ENCODE measurements around the gene BNIPL. TPM values are rescaled to one million over a fixed set of nuclear protein-coding genes. Genes with fewer than 3 reads are reported as not detected.

BNIPL gene, protein sequence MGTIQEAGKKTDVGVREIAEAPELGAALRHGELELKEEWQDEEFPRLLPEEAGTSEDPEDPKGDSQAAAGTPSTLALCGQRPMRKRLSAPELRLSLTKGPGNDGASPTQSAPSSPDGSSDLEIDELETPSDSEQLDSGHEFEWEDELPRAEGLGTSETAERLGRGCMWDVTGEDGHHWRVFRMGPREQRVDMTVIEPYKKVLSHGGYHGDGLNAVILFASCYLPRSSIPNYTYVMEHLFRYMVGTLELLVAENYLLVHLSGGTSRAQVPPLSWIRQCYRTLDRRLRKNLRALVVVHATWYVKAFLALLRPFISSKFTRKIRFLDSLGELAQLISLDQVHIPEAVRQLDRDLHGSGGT
- 1 to 10 TPM in 1 of 2 experiments, under 1 TPM in 1; 0.90 to 1.5 TPM for total RNA-seq

- POLR2A ChIA-PET: no interaction called here
- CTCF ChIA-PET: interaction anchor here (1.2 kb wide), 1 partner anchor 12 kb away, joined by 3 read pairs; no protein-coding TSS in a partner anchor
These were observed at the start of gene BNIPL for GRCh38 chr1:151036356-151036755. TSS of gene BNIPL (plus strand) at chr1:151036586. CDS start at chr1:151036726, 140 bp downstream.

GRCh38 chr1:150987924-150988323 lies 48.5 kb upstream of the BNIPL start:
- POLR2A ChIA-PET: interaction anchor here (0.6 kb wide), 1 partner anchor 60 kb away, joined by 3 read pairs; no protein-coding TSS in a partner anchor
- CTCF ChIA-PET: interaction anchor here (0.5 to 1.2 kb wide), 2 partner anchors 8 to 164 kb away, joined by 3 to 8 read pairs; no protein-coding TSS in a partner anchor

- ChIA-PET CTCF (interaction anchor here (0.6 kb wide), 1 partner anchor 234 kb away, joined by 3 read pairs; no protein-coding TSS in a partner anchor), POLR2A (interaction anchor here (0.6 kb wide), 2 partner anchors 77 to 171 kb away, joined by 5 to 7 read pairs; no protein-coding TSS in a partner anchor)
These were observed 43.8 kb upstream of the BNIPL start for GRCh38 chr1:150992626-150993025.

DNA sequence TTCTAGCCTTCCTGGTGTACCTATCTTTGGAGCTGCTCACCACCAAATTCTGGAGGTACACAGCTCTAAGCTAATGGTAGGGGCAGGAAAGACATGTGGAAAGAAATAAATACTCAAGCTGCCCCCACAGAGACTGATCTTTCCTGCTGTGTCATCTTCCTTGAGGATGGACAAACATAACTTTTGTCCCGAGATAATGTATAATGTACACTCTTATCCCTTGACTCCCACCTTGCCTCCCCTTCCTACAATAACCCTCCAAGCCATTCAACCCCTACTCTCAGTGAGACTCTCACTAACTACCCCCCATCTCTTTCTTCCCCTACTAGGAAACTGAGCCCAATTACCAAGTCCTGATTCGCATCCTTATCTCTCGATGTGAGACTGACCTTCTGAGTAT lies 42.1 kb upstream of the BNIPL start:
- POLR2A ChIA-PET: no interaction called here
- CTCF ChIA-PET: interaction anchor here (0.5 to 3.5 kb wide), 5 partner anchors 9 to 55 kb away, joined by 3 to 27 read pairs (median 13); partner anchors contain the start of genes ANXA9 and MINDY1

DNA sequence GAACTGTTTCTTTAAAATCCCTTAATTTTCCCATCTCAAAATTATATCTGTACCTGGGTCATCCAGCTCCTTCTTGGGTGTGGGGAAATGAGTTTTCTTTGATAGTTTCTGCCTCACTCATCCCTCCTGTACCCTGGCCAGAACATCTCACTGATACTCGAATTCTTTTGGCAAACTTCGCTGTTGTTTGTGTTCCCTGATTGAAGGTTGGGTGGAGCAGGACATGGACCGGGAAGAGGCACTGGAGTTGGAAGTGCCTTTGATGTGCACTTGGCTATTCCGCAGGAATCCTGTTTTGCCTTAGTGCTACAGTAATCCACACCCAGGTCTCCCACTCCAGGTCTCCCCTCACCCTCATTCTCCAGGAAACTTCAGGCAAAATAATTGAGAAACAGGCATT lies 40.9 kb upstream of the BNIPL start:
- ChIA-PET CTCF (interaction anchor here (1.0 to 3.5 kb wide), 10 partner anchors 8 to 436 kb away, joined by 3 to 27 read pairs (median 4); partner anchors contain the start of genes ANXA9 and MINDY1), POLR2A (no interaction called here)

DNA sequence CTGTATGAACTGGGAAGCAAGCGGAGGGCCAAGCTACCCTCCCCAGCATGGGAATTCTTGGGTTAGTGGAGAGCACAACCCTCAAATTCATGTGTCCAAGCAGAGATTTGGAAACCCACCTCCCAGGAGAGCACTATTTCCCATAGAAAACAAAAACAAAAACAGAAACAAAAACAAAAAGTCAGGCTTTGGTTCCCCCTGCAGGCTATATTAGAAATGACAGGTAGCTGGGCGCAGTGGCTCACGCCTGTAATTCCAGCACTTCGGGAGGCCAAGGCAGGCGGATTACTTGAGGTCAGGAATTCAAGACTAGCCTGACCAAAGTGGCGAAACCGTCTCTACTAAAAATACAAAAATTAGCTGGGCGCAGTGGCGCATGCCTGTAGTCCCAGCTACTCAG lies 40.5 kb upstream of the BNIPL start:
- ChIA-PET POLR2A (interaction anchor here (0.7 kb wide), 1 partner anchor 176 kb away, joined by 3 read pairs; no protein-coding TSS in a partner anchor), CTCF (interaction anchor here (0.9 to 3.5 kb wide), 10 partner anchors 10 to 436 kb away, joined by 3 to 27 read pairs (median 4); partner anchors contain the start of genes ANXA9 and MINDY1)

DNA sequence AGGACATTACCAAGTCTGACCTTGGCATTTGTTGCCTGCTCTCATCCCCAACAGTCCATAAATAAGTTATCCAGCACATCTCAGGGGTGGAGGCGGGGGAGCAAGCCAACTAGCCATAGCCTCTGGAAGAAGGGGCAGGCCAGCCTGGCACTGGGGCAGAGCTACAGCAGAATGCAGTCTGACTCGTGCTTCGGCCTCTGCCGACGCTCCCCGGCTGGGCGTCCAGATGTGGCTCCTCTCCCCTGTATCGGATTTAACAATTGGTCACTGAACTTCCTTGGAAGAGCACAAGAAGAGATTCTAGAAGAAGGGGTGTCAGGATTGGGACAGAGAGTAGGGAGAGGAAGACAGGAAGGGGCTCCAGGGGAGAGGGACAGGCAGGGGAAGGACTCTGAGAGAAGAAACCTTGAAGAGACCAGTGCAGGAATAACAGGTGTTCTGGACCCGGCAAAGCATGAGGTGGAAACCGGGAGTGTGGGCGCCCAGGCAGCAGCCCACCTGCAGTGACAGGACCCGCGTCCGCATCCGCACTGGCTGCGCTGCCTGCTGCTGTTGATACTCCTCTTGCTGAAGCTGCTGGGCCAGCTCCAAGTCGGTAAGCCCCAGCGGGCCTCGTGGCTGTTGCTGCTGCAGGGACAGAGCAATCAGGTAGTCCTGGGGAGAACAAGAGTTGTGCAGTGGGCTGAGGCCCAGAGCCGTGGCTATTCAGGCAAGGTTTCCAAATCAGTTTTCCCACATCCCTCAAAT lies 39.1 kb upstream of the BNIPL start:
- CTCF ChIA-PET: interaction anchor here (1.7 to 3.5 kb wide), 3 partner anchors 9 to 24 kb away, joined by 6 to 27 read pairs (median 15); partner anchors contain the start of genes ANXA9 and MINDY1
- POLR2A ChIA-PET: no interaction called here

DNA sequence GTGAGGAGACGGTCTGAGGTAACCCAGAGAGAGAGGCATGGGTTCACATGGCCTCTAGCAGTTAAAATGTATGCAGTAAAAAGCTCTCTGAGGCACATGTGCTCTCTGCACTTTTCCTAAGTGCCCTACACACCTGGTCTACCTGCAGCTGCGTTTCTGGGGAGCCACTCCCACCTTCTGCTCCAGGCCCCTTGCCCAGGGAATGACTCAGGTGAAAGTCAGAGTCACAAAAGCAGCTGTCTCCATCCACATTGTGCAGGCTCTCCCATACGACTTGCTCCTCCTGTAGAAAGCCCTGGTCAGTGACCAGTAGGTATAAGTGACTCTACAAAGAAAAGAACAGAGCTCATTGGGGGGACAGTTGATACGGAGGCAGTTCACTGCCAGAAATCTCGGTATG lies 38.4 kb upstream of the BNIPL start:
- ChIA-PET POLR2A (no interaction called here), CTCF (no interaction called here)

DNA sequence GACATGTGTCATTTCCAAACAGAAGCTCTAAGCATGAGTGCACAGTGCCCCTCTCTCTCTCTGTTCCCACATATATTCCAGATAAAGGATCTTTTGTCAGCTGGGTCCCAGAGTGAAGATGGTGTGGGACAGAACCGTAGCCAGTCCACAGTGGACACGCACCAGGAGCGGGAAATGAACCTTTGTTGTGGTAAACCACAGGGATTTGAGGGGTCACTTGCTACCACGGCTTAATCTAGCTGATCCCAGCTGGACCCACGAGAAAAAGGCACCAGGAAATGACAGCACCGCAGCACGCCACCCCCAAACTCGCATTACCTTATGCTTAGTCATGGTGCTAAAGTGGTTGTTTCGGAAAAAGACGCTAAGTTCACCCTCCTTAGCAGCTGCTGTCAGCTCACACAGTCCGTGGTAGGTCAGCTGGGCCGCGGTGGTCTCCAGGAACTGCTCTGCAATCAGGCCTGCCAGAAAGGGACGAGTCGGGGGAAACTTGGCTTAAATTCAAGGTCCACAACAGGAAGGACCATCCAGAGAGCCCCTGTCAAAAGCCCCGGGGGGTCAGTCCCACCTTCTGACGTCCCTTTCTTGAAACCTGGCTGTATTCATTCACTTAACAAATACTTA lies 37.2 kb upstream of the BNIPL start:
- POLR2A ChIA-PET: no interaction called here

GRCh38 chr1:150999926-151000325 lies 36.5 kb upstream of the BNIPL start:
- POLR2A ChIA-PET: no interaction called here
- CTCF ChIA-PET: interaction anchor here (0.8 to 1.6 kb wide), 5 partner anchors 18 to 100 kb away, joined by 3 to 10 read pairs (median 3); no protein-coding TSS in a partner anchor

More for the DNA sequence above, 37.2 kb upstream of the BNIPL start:
- CTCF ChIA-PET: interaction anchor here (0.9 to 1.6 kb wide), 4 partner anchors 18 to 100 kb away, joined by 3 to 10 read pairs (median 3); no protein-coding TSS in a partner anchor

- POLR2A ChIA-PET: no interaction called here
- CTCF ChIA-PET: interaction anchor here (0.8 to 1.6 kb wide), 3 partner anchors 19 to 78 kb away, joined by 3 to 10 read pairs (median 3); no protein-coding TSS in a partner anchor
These were observed 36.0 kb upstream of the BNIPL start for GRCh38 chr1:151000408-151000807.

- CTCF ChIA-PET: interaction anchor here (0.7 kb wide), 1 partner anchor 22 kb away, joined by 4 read pairs; no protein-coding TSS in a partner anchor
- POLR2A ChIA-PET: no interaction called here
These were observed 34.8 kb upstream of the BNIPL start for GRCh38 chr1:151001602-151002001.

- POLR2A ChIA-PET: no interaction called here
- CTCF ChIA-PET: interaction anchor here (0.7 kb wide), 1 partner anchor 23 kb away, joined by 4 read pairs; no protein-coding TSS in a partner anchor
These were observed 34.3 kb upstream of the BNIPL start for GRCh38 chr1:151002051-151002450.

- ChIA-PET CTCF (interaction anchor here (1.0 to 1.3 kb wide), 2 partner anchors 8 to 443 kb away, joined by 3 to 4 read pairs; no protein-coding TSS in a partner anchor), POLR2A (no interaction called here)
These were observed 33.8 kb upstream of the BNIPL start for GRCh38 chr1:151002611-151003010.

DNA sequence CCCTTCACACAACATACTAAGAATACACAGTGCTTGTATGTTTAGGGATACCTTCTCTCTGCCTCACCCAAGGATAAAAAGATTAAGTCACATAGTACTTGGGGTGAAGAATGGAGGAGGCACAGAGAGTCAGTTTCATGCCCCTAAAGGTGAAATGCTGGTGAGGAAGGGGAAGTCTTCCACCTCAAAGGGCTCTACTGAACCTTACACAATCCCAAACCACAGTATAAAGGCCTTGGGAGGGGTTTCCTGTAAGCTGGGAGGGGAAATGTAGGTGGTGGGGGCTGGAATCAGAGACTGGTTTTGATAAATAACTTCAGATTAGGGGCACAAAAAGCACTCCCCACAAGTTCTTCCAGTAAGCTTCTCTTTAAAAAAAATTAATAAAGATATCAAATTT lies 33.2 kb upstream of the BNIPL start:
- ChIA-PET POLR2A (no interaction called here), CTCF (interaction anchor here (1.0 to 1.3 kb wide), 2 partner anchors 8 to 443 kb away, joined by 3 to 4 read pairs; no protein-coding TSS in a partner anchor)

- POLR2A ChIA-PET: interaction anchor here (0.9 to 1.8 kb wide), 4 partner anchors 32 to 426 kb away, joined by 3 to 7 read pairs (median 3); partner anchors contain the start of genes C1orf56, CDC42SE1, MCL1 and MLLT11
- CTCF ChIA-PET: interaction anchor here (1.2 to 3.3 kb wide), 6 partner anchors 10 to 55 kb away, joined by 3 to 15 read pairs (median 3); partner anchors contain the start of genes CDC42SE1 and MLLT11
These were observed 30.6 kb upstream of the BNIPL start for GRCh38 chr1:151005729-151006319.

DNA sequence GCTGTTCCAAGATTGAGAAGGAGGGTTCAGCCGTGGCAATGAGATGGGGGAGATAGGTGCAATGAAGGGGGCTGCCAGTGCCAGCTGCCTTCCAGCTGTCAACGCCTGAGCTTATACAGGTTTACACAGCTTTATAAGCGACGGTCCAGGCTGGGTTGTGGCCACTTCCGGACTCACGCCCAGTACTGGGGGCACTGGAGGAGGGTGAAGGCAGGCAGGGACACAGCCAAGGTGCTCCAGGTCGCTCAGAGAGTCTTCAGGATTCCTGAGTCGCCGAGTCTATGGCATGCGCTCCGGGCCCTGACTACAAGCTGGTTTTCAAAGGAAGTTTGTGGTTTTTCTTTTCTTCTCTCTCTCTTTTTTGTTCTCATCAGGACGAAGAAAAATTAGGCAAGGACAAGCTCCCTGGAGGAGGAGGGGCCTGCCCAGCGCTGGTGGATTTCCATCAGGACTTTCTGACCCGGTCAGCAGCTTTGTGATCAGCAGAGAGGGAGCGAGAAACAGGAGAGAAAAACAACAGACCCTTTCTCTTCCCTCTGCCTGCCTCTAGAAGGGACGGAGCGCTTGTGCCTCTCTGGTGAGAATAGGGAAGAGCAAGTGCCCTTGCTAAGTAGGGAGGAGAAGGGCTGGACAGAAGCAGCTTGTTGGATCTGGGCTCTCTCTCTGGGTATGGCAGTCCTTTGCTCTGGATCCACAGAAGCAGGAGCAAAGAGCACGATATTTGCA lies 29.9 kb upstream of the BNIPL start, which contains the start of gene MINDY1:
TSS of gene MINDY1 (minus strand) at position 576 of the 726 bp plus-strand sequence. CDS start 4,285 bp downstream, outside the sequence.
- POLR2A ChIA-PET: interaction anchor here (0.7 to 1.8 kb wide), 6 partner anchors 33 to 445 kb away, joined by 3 to 7 read pairs (median 3); partner anchors contain the start of genes C1orf56, CDC42SE1, ENSA and MCL1
- CTCF ChIA-PET: interaction anchor here (1.2 to 3.3 kb wide), 6 partner anchors 11 to 54 kb away, joined by 3 to 15 read pairs (median 3); partner anchors contain the start of genes CDC42SE1 and MLLT11

All from activated CD8-positive, alpha-beta memory T cell treated with anti-CD3 and anti-CD28 coated beads for 36 hours (primary cell).